Body of pancreas (tissue), 4 donors: Measurements from ENCODE around the gene TIAM1.

ENCODE experiments used
- CTCF ChIP-seq, 7 experiments: fragments of 450-650 bp in 4 of 7; fragments of 200-600 bp in 3 of 7; sonication (generic) in 3 of 7; IDR thresholded peaks; one replicate each; pipeline ENCODE4 v1.5.1; 2016 to 2019; ENCODE audit warnings: antibody characterized with exemption in 7 of 7
- POLR2A ChIP-seq, 3 donors: fragments of 450-650 bp; IDR thresholded peaks; one replicate each; pipeline ENCODE4 v1.6.1; 2016; ENCODE audit warnings: antibody characterized with exemption in 3 of 3, mild to moderate bottlenecking in 2 of 3

- TF ChIP-seq CTCF (IDR thresholded peaks at IDR 0.05), result no peak
- TF ChIP-seq POLR2A (IDR thresholded peaks at IDR 0.05), result no peak
Measured at GRCh38 chr21:31351438-31351837, 7.4 kb upstream of the TIAM1 start.
